Measurements from ENCODE around the gene TNFAIP8.

TNFAIP8 gene

DNA sequence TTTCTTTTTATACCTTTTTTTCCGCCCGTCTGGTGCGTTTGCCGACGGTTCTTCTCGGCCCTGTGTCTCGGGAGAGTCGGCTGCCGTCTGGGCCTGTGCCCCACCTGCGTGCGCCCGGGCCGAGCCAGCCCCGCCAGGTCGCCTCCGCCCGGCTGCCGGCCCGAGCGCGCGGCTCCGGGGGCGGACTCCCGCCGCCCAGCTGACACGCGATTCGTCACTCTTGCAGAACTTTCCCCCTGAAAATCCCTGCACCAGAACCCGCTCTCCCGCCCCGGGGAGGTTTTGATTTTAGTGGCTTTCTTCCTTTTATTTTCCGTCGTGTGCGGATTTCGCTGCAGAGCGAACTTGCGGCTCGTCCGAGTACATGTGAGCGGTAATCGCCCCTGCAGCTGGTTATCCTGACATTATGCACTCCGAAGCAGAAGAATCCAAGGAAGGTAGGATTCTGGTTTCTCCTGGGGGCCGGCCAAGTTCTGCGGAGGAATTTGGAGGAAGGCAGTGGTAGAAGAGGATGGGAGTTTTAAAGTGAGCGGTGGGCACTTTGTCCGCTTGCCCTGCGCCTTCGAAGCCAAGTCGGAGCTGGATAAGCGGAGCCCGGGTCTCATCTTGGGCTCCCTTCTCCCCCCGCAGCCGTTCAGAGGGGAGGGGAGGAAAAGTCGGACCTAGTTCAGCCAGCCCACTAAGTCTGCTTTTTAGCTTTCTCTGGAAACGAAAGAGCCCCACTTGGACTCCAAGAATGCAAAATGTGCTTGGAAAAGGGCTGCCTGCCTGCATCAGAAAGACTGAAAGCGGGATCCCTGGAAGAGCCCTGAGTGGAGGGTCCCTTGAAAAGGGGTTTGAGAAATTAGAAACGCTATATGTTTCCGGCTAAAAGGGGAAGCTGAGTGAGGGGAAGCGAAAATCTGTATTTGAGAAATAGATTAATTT is at the start of gene TNFAIP8:
TNFAIP8 (plus strand) TSS at position 335 of the 927 bp plus-strand sequence; CDS start at position 407, 72 bp downstream.
- TF ChIP-seq POLR2A (IDR thresholded peaks at IDR 0.05; ENCODE audit: low read depth, low read length): no peak
- peak; percentile 58 for DNase-seq (ENCODE audit: insufficient read length, low spot score)
- no peak for FAIRE-seq

GRCh38 chr5:119307170-119307569 is 48.6 kb upstream of the TNFAIP8 start:
- no peak for TF ChIP-seq POLR2A (IDR thresholded peaks at IDR 0.05; ENCODE audit: low read depth, low read length)
- no peak for DNase-seq (ENCODE audit: insufficient read length, low spot score)
- FAIRE-seq: no peak

DNA sequence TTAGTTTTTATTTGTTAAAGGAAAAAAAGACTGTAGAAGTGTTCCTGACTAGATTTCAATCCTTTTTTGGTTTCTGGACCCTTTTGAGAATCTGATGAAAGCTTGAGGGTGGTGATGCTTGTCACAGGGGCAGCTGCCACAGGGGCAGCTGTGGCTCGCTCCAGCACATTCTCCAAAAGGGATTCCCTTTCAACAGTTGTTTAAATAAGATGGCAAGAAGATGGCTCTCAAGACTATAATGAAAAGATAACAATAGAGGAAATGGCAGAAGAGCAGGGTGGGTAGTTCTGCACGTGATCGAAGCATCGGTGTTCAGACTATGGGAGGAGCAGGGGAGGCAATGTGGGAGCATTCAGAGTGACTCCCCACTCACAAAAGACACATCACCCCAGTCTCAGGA is 46.5 kb upstream of the TNFAIP8 start:
- FAIRE-seq: no peak
- no peak for DNase-seq (ENCODE audit: insufficient read length, low spot score)
- no peak for TF ChIP-seq POLR2A (IDR thresholded peaks at IDR 0.05; ENCODE audit: low read depth, low read length)

- FAIRE-seq: no peak
Observed at GRCh38 chr5:119311688-119312087, 44.1 kb upstream of the TNFAIP8 start.

DNA sequence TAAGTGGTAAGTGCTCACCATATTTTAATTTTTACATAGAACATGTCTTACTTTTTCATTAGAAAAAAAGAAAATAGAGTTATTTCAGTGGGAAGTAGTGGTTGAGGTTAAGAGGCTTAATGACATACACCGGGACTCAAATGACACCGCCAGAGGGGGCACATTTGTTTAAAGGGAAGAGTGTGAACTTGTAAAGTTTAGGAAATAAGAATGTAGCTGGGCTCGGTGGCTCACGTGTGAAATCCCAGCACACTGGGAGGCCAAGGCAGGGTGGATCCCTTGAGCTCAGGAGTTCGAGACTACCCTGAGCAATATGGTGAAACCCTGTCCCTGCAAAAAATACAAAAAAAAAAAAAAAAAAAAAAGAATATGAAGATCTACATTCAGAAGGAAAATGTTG is 43.4 kb upstream of the TNFAIP8 start:
- FAIRE-seq: no peak
- no peak for TF ChIP-seq POLR2A (IDR thresholded peaks at IDR 0.05; ENCODE audit: low read depth, low read length)
- no peak for DNase-seq (ENCODE audit: insufficient read length, low spot score)

More at GRCh38 chr5:119311688-119312087, 44.1 kb upstream of the TNFAIP8 start:
- no peak for TF ChIP-seq POLR2A (IDR thresholded peaks at IDR 0.05; ENCODE audit: low read depth, low read length)
- no peak for DNase-seq (ENCODE audit: insufficient read length, low spot score)

- no peak for FAIRE-seq
- TF ChIP-seq POLR2A (IDR thresholded peaks at IDR 0.05; ENCODE audit: low read depth, low read length): no peak
- no peak for DNase-seq (ENCODE audit: insufficient read length, low spot score)
Observed at GRCh38 chr5:119313197-119313596, 42.6 kb upstream of the TNFAIP8 start.

DNA sequence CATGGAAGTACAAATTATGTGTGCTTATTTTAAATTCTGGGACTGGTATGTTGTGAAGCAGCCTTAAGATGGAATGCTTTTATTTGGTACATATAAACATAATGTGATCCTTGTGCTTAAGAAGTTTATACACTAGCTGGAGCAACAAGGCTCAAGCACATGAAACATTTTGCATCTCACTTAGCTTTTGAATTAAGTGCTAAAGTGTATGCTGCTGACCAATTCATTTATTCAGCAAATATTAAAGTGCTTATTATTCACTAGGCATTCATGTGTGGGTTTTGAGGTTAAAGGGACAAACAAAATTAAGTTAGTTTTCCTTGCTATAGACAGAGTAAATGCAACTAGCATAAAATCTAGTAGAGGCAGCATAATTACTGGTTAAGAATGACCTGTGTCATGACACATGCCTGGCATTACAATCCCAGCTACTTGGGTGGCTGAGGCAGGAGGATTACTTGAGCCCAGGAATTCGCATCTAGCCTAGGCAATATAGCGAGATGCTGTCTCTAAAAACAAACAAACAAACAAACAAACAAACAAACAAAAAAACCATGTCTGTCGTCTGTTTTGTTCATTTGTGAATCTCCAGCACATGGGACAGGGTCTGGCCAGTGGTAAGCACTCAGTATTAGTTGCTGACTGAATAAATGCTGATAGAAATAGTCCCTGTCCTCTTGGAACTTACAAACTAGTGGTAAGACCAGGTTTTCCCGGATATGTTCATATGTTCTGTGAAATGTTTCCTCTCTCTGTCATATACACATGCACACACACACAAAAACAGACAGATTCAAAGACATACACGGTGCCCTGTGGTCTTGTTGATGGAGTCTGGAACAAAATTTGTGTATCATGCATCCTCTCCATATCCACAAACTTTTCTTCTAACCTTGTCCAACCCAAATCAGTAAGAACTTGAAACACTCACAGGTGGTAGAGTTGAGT is 41.9 kb upstream of the TNFAIP8 start:
- DNase-seq (ENCODE audit: insufficient read length, low spot score): no peak
- no peak for TF ChIP-seq POLR2A (IDR thresholded peaks at IDR 0.05; ENCODE audit: low read depth, low read length)
- no peak for FAIRE-seq

DNA sequence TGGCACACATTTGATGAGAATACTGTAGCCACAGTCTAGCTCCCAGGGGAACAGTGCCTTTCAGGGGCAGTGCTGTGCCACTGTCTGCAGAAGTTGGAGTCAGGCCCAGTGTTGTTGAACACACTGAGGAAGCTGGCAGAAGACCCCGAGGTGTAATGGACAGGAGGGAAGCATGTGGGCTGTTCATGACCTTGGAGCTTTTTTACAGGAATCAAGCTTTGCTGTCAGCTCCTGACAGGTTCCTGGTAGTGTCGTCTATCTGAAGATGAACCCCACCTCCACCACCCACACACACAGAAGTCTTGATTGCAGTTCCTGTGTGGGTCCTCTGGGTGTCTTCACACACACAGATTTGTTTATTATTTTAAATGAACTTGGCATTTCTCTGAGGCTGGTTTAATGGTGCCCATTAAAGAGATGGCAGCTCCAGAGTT is 40.3 kb upstream of the TNFAIP8 start:
- DNase-seq (ENCODE audit: insufficient read length, low spot score) (no peak), FAIRE-seq (no peak)
- TF ChIP-seq POLR2A (IDR thresholded peaks at IDR 0.05; ENCODE audit: low read depth, low read length): no peak

GRCh38 chr5:119316086-119316485 is 39.7 kb upstream of the TNFAIP8 start:
- TF ChIP-seq POLR2A (IDR thresholded peaks at IDR 0.05; ENCODE audit: low read depth, low read length): no peak
- DNase-seq (ENCODE audit: insufficient read length, low spot score) (no peak), FAIRE-seq (no peak)

- no peak for TF ChIP-seq POLR2A (IDR thresholded peaks at IDR 0.05; ENCODE audit: low read depth, low read length)
- FAIRE-seq (no peak), DNase-seq (ENCODE audit: insufficient read length, low spot score) (no peak)
Observed at GRCh38 chr5:119316906-119317305, 38.9 kb upstream of the TNFAIP8 start.

- DNase-seq (ENCODE audit: insufficient read length, low spot score) (no peak), FAIRE-seq (no peak)
- TF ChIP-seq POLR2A (IDR thresholded peaks at IDR 0.05; ENCODE audit: low read depth, low read length): no peak
Observed at GRCh38 chr5:119318256-119318894, 37.4 kb upstream of the TNFAIP8 start.

GRCh38 chr5:119319401-119319800 is 36.4 kb upstream of the TNFAIP8 start:
- no peak for FAIRE-seq

GRCh38 chr5:119319890-119320289 is 35.9 kb upstream of the TNFAIP8 start:
- FAIRE-seq: no peak
- DNase-seq (ENCODE audit: insufficient read length, low spot score): no peak
- no peak for TF ChIP-seq POLR2A (IDR thresholded peaks at IDR 0.05; ENCODE audit: low read depth, low read length)

More at GRCh38 chr5:119319401-119319800, 36.4 kb upstream of the TNFAIP8 start:
- no peak for DNase-seq (ENCODE audit: insufficient read length, low spot score)
- TF ChIP-seq POLR2A (IDR thresholded peaks at IDR 0.05; ENCODE audit: low read depth, low read length): no peak
